K562 (cell line): ENCODE data around the gene BST1. TPM values are rescaled to one million over a fixed set of nuclear protein-coding genes. Genes with fewer than 3 reads are reported as not detected.

Source experiments
- ATAC-seq: fragments of 200-7000 bp; cut with Tn5 transposase; 3 replicates; pipeline ENCODE4 v1.9.1; 2020; ENCODE audit warnings: moderate library complexity
- BruUV-seq: library from RNA; stranded (reverse); fragments of 400-500 nt; replicated peaks from 2 replicates; lab custom pipeline; 2021; lab: Mats Ljungman, UMichigan
- CTCF ChIA-PET: fragments of 300-600 bp; formaldehyde crosslinking; extraction: SDS; loops from one replicate; lab custom pipeline; 2021; ENCODE audit warnings: low intra/inter-chr PET ratio; lab: Yijun Ruan, JAX
- POLR2A ChIA-PET: fragments of 300-600, 350-650 bp; sonication (Branson Sonifier 250); formaldehyde crosslinking; extraction: SDS; loops from one replicate; lab custom pipeline; 2021; ENCODE audit warnings: antibody characterized with exemption, inconsistent platforms; lab: Yijun Ruan, JAX
- DNase-seq, 4 experiments: peaks; one replicate each; pipeline versions ENCODE4 v3.0.0 to v3.0.0-alpha.2; 2011 to 2018; ENCODE audit warnings: low spot score in 3 of 4, mixed read lengths in 3 of 4; ENCODE audit errors: extremely low read depth in 1 of 4
- FAIRE-seq: peaks from 2 replicates; lab custom pipeline; 2011; peaks lifted over from hg19 to GRCh38; lab: Jason Lieb, UNC
- H2AFZ ChIP-seq: 2 replicates; pipeline ENCODE4 v1.6.0; 2011; ENCODE audit warnings: low read depth, low read length, control low read depth, inconsistent platforms
- H3K27ac ChIP-seq: fragments of 200-600 bp; 3 replicates; pipeline ENCODE4 v1.8.0; 2011; ENCODE audit warnings: low read depth, mild to moderate bottlenecking, control low read depth, inconsistent platforms, low read length, moderate library complexity, mixed read lengths; ENCODE audit errors: extremely low read depth
- H3K27me3 ChIP-seq, 2 experiments: fragments of 300-600 bp in 1 of 2; 2 replicates in 1 of 2; 3 replicates in 1 of 2; pipeline versions ENCODE4 v1.6.0 to v1.8.0; 2011; ENCODE audit warnings: inconsistent platforms in 2 of 2, low read length in 2 of 2, mild to moderate bottlenecking in 1 of 2, mixed read lengths in 1 of 2, moderate library complexity in 1 of 2; ENCODE audit not compliant: control insufficient read depth in 2 of 2, insufficient read depth in 2 of 2
- H3K36me3 ChIP-seq: fragments of 300-600 bp; 3 replicates; pipeline ENCODE4 v1.8.0; 2011; ENCODE audit warnings: mild to moderate bottlenecking, low read length, inconsistent platforms; ENCODE audit not compliant: control insufficient read depth, insufficient read depth
- H3K4me1 ChIP-seq, 2 experiments: fragments of 200-600 bp in 1 of 2; replicated peaks in 1 of 2; 2 replicates in 1 of 2; 3 replicates in 1 of 2; pipeline versions ENCODE4 v1.5.1 to v1.8.0; 2011; ENCODE audit warnings: inconsistent platforms in 2 of 2, low read length in 2 of 2, mild to moderate bottlenecking in 1 of 2, mixed read lengths in 1 of 2, moderate library complexity in 1 of 2; ENCODE audit not compliant: control insufficient read depth in 2 of 2, insufficient read depth in 2 of 2
- H3K4me2 ChIP-seq: 2 replicates; pipeline ENCODE4 v1.6.1; 2011; ENCODE audit warnings: low read length, control low read depth, inconsistent platforms, mixed read lengths; ENCODE audit not compliant: insufficient read depth
- H3K4me3 ChIP-seq: fragments of 200-600 bp; sonication (generic), shearing (Covaris generic); 2 replicates; pipeline ENCODE4 v1.5.1; 2016; ENCODE audit warnings: control low read depth, inconsistent platforms
- H3K79me2 ChIP-seq: fragments of 200-600 bp; 3 replicates; pipeline ENCODE4 v1.8.0; 2011; ENCODE audit warnings: low read length, inconsistent platforms; ENCODE audit not compliant: control insufficient read depth, insufficient read depth
- H3K9ac ChIP-seq, 2 experiments: 2 replicates each; pipeline versions ENCODE4 v1.6.0 to v1.6.1; 2011; ENCODE audit warnings: low read depth in 2 of 2, low read length in 2 of 2, control low read depth in 1 of 2, inconsistent platforms in 1 of 2, mild to moderate bottlenecking in 1 of 2, mixed read lengths in 1 of 2; ENCODE audit not compliant: insufficient read depth in 1 of 2
- H3K9me1 ChIP-seq: one replicate; pipeline ENCODE4 v1.6.0; 2011; ENCODE audit warnings: inconsistent platforms, mild to moderate bottlenecking, low read length, moderate library complexity; ENCODE audit not compliant: control insufficient read depth, insufficient read depth
- H3K9me3 ChIP-seq: replicated peaks from 2 replicates; pipeline ENCODE4 v1.5.1; 2011; ENCODE audit warnings: low read depth, low read length, inconsistent platforms; ENCODE audit not compliant: control insufficient read depth, insufficient read depth
- H4K20me1 ChIP-seq: replicated peaks from 2 replicates; pipeline ENCODE4 v1.6.1; 2011; ENCODE audit warnings: low read length, inconsistent platforms, mixed read lengths; ENCODE audit not compliant: control insufficient read depth, insufficient read depth
- AFF4 ChIP-seq: sonication (generic); formaldehyde crosslinking; IDR thresholded peaks from 2 replicates; pipeline ENCODE4 v1.8.0; 2023; ENCODE audit warnings: mild to moderate bottlenecking, missing genetic modification reagents
- ARID3B ChIP-seq: fragments of 250-450 bp; sonication (Bioruptor Pico); IDR thresholded peaks from 2 replicates; pipeline ENCODE4 v1.4.0; 2020; ENCODE audit warnings: borderline replicate concordance
- ATF7 ChIP-seq: fragments of 450-650 bp; IDR thresholded peaks from 2 replicates; pipeline ENCODE4 v1.7.1; 2014; ENCODE audit warnings: mild to moderate bottlenecking, moderate library complexity
- CBX2 ChIP-seq: fragments of 200-600 bp; sonication (generic); IDR thresholded peaks from one replicate; pipeline ENCODE4 v1.6.1; 2012; ENCODE audit warnings: mild to moderate bottlenecking, low read length, inconsistent platforms; ENCODE audit not compliant: insufficient read depth, poor library complexity, severe bottlenecking
- CBX5 ChIP-seq: IDR thresholded peaks from 2 replicates; pipeline ENCODE4 v1.6.1; 2014; ENCODE audit warnings: low read depth, borderline replicate concordance
- ELK1 ChIP-seq: sonication (generic); formaldehyde crosslinking; IDR thresholded peaks from 2 replicates; pipeline ENCODE4 v1.8.1; 2022; ENCODE audit warnings: missing genetic modification reagents
- MTA3 ChIP-seq: fragments of 450-650 bp; formaldehyde crosslinking; IDR thresholded peaks from 2 replicates; pipeline ENCODE4 v1.6.1; 2017; ENCODE audit warnings: mild to moderate bottlenecking, borderline replicate concordance
- PHF21A ChIP-seq: fragments of 450-650 bp; IDR thresholded peaks from 2 replicates; pipeline ENCODE4 v1.6.1; 2017; ENCODE audit warnings: low read depth, borderline replicate concordance
- PML ChIP-seq: IDR thresholded peaks from 2 replicates; pipeline ENCODE4 v1.6.1; 2012; ENCODE audit warnings: low read length, inconsistent platforms
- RBM39 ChIP-seq: fragments of 200-400 bp; formaldehyde crosslinking; optimal IDR thresholded peaks from 2 replicates; pipeline ENCODE3; 2018; ENCODE audit warnings: low read depth, low read length
- RFX7 ChIP-seq: fragments of 250-450 bp; sonication (Bioruptor Pico); IDR thresholded peaks from 2 replicates; pipeline ENCODE4 v1.5.1; 2021; ENCODE audit warnings: mild to moderate bottlenecking
- SIN3B ChIP-seq: fragments of 450-650 bp; IDR thresholded peaks from 2 replicates; pipeline ENCODE4 v1.6.1; 2017; ENCODE audit warnings: low read depth, mild to moderate bottlenecking, moderate library complexity
- TGIF2 ChIP-seq: sonication (generic); formaldehyde crosslinking; IDR thresholded peaks from 2 replicates; pipeline ENCODE4 v1.8.1; 2022; ENCODE audit warnings: mild to moderate bottlenecking, missing genetic modification reagents, moderate library complexity
- ZBTB8A ChIP-seq: fragments of 450-650 bp; IDR thresholded peaks from 2 replicates; pipeline ENCODE4 v1.6.1; 2018; ENCODE audit warnings: mild to moderate bottlenecking, moderate library complexity; ENCODE audit not compliant: partially characterized antibody
- ZKSCAN3 ChIP-seq: fragments of 250-450 bp; sonication (Bioruptor Pico); IDR thresholded peaks from 2 replicates; pipeline ENCODE4 v1.4.0; 2020
- WGBS: fragments of 100-300 bp; shearing (Covaris generic); methylation state at CpG from one replicate; pipeline ENCODE4 v1.1.6; 2016; ENCODE audit warnings: low coverage, mixed read lengths; ENCODE audit not compliant: insufficient coverage; ENCODE audit errors: missing lambda C conversion rate; 5-methylcytosine and 5-hydroxymethylcytosine counted together
- in situ Hi-C: fragments of 300-500 bp; cut with MboI; formaldehyde crosslinking; loops from 4 replicates; pipeline ENCODE4 v1.15.0; 2018; ENCODE audit warnings: inconsistent platforms, mixed read lengths
- intact Hi-C: fragments of 100-400 bp; cut with micrococcal nuclease; formaldehyde crosslinking; loops from 2 replicates; pipeline ENCODE4 v1.14.2; 2022
- polyA plus RNA-seq, 8 experiments: library from polyadenylated mRNA; depleted of rRNA in 4 of 8; stranded (reverse) in 5 of 8; unstranded in 3 of 8; fragments of >200 nt; fragmentation: Nextera tagmentation in 2 of 8; fragmentation: Illumina TruSeq in 1 of 8; extraction: Ambion mirVana in 2 of 8; extraction: Trizol in 1 of 8; gene quantifications; 2 replicates each; pipeline versions ENCODE4 v1.2.1 to v1.2.3, GENCODE V29; 2011 to 2014; ENCODE audit warnings: inconsistent platforms in 1 of 8, missing spikeins in 1 of 8
- total RNA-seq, 7 experiments: library from RNA; depleted of rRNA in 6 of 7; stranded (reverse); fragments of >200 nt in 6 of 7; fragmentation: Illumina TruSeq in 2 of 7; extraction: Trizol in 2 of 7; gene quantifications; 2 replicates each; pipeline versions ENCODE4 v1.2.1 to v1.2.3, GENCODE V29; 2011 to 2021; ENCODE audit warnings: low replicate concordance in 1 of 7

Gene BST1
- total and polyA plus RNA-seq, 9 of the 15 experiments (the other 6 are each of a cell fraction or from before 2014, with no cell fraction given): 0.04 to 0.38 (median 0.07) TPM; not detected in 6

- ChIA-PET POLR2A (interaction anchor here (0.7 to 2.8 kb wide), 2 partner anchors 30 to 42 kb away, joined by 3 to 9 read pairs; partner anchors contain the start of gene FAM200B), CTCF (no interaction called here)
- WGBS: 0% methylated on average over 2 of the region's 2 CpGs
- Histone ChIP-seq H3K9me1 (no peaks in the 10 kb centered on the region), H3K4me2 (no peak overlapping the region), H3K27ac (no peak overlapping the region), H4K20me1 (no peaks in the 10 kb centered on the region), H3K4me3 (no peak overlapping the region), H3K79me2 (no peaks in the 10 kb centered on the region), H3K9ac (no peak overlapping the region), H2AFZ (no peak overlapping the region), H3K9me3 (no peaks in the 10 kb centered on the region), H3K27me3 (peaks cover 0 to 6% of the 10 kb centered on the region in 2 experiments; a peak in 3 of 5 replicates), H3K4me1 (no peaks in the 10 kb centered on the region), H3K36me3 (no peaks in the 10 kb centered on the region)
- in situ Hi-C loops: no loop called here
- FAIRE-seq: no peak
- DNase-seq: no peak
- no peak for ATAC-seq
- intact Hi-C loops: no loop called here
- BruUV-seq: no TSS peak
- TF ChIP-seq TGIF2 (CRISPR knock-in tag): no peak
- no peak for TF ChIP-seq ARID3B
- no peak for TF ChIP-seq ATF7
- TF ChIP-seq RFX7 (CRISPR knock-in tag): no peak
- no peak for TF ChIP-seq CBX5
- TF ChIP-seq ELK1 (CRISPR knock-in tag): no peak
- TF ChIP-seq PML: no peak
- TF ChIP-seq CBX2: no peak
- TF ChIP-seq MTA3: no peak
- TF ChIP-seq SIN3B: no peak
- no peak for TF ChIP-seq AFF4 (CRISPR knock-in tag)
- TF ChIP-seq RBM39: no peak
- no peak for TF ChIP-seq PHF21A
- no peak for TF ChIP-seq ZBTB8A
- no peak for TF ChIP-seq ZKSCAN3 (CRISPR knock-in tag)
Observed at GRCh38 chr4:15711762-15712161, 8.9 kb downstream of the BST1 start.
